Measurements from ENCODE around the gene OR10H4.
"Not testable (repeated sequence)": the region's sequence is repeated elsewhere in the genome, so short reads cannot be mapped to it uniquely, and the experiment has no call there.

The OR10H4 gene, protein sequence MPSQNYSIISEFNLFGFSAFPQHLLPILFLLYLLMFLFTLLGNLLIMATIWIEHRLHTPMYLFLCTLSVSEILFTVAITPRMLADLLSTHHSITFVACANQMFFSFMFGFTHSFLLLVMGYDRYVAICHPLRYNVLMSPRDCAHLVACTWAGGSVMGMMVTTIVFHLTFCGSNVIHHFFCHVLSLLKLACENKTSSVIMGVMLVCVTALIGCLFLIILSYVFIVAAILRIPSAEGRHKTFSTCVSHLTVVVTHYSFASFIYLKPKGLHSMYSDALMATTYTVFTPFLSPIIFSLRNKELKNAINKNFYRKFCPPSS

DNA sequence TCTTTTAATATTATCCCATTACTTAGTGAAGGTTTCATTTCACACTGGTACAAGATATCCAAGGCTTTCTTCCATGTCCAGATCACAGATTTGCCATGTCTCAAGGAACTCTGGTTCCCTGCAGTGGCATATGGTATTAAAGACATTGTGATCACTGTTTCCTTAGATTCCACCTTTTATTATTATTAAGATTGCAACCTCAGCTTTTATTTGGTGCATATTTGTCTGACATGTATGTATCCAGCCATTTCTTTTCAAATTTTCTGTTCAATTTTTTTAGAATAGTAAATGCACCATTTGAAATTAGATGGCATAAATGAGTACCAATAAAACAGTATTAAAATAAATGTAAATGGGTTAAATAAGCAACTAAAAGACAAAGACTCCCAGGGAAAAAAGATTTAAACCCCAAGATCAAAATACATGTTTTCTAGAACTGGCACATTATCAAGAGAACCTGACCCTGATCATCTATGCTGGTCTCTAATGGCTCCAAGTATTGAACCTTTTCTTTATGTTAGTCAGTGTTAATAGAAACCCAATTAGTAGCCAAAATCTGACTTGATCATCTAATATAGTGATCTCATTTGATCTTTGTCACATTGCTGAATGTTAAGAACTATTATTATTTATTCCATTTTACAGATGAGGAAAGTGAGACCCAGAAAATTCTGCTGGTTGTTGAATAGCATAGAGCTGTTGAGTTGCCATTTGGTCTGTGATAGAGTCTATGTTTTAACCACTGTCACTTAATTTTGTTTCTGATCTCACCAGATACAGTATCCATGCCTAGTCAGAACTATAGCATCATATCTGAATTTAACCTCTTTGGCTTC is at the start of gene OR10H4:
Gene OR10H4, plus strand, starts transcription at position 786 of the 836 bp plus-strand sequence. Its CDS starts 0 bp downstream, at position 786.
- DNase-seq: no peak

DNA sequence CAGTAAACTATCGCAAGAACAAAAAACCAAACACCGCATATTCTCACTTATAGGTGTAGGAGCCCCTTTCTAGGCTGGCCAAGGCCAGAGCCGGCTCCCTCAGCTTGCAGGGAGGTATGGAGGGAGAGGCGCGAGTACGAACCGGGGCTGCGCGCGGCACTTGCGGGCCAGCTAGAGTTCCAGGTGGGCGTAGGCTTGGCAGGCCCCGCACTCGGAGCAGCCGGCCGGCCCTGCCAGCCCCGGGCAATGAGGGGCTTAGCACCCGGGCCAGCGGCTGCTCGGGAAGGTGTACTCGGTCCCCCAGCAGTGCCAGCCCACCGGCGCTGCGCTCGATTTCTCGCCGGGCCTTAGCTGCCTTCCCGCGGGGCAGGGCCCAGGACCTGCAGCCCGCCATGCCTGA is 49.2 kb upstream of the OR10H4 start:
- DNase-seq: not testable (repeated sequence)

DNA sequence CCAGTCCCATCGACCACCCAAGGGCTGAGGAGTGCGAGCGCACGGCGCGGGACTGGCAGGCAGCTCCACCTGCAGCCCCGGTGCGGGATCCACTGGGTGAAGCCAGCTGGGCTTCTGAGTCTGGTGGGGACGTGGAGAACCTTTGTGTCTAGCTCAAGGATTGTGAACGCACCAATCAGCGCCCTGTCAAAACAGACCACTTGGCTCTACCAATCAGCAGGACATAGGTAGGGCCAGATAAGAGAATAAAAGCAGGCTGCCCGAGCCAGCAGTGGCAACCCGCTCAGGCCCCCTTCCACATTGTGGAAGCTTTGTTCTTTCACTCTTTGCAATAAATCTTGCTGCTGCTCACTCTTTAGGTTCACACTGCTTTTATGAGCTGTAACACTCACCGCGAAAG is 48.8 kb upstream of the OR10H4 start:
- DNase-seq: not testable (repeated sequence)

DNA sequence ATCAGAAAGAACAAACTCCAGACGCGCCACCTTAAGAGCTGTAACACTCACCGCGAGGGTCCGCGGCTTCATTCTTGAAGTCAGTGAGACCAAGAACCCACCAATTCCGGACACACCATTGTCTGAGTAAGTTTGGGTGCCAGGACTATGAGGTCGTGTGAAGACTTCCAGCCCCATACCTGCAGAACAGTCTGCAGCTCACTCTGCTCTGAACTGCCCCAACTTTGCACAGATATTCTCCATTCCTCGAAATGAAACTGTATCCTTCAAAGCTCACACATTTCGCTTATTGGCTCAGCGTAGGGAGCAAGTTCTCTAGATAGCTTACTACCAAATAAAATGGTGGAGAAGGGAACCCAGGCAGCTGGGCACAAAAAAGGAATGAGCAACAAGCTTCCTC is 48.3 kb upstream of the OR10H4 start:
- no peak for DNase-seq

DNA sequence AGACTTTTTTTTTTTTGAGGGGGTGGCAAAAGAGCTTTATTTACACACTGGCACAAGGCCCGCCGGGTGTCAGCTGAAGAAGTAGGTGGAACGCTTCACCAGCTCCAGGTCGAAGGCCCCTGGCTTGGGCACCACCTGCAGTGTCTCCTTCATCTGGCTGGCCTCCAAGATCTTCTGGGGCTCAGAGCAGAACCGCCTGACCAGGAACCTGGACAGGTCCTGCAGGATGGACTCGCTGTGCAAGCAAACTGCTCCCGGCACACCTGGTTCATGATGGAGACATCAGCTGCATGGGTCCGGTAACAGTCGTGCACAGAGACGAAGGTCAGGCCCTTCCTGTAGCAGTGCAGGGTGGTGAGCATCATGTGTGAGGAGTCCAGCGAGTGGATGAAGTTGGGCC is 46.6 kb upstream of the OR10H4 start:
- no peak for DNase-seq

DNA sequence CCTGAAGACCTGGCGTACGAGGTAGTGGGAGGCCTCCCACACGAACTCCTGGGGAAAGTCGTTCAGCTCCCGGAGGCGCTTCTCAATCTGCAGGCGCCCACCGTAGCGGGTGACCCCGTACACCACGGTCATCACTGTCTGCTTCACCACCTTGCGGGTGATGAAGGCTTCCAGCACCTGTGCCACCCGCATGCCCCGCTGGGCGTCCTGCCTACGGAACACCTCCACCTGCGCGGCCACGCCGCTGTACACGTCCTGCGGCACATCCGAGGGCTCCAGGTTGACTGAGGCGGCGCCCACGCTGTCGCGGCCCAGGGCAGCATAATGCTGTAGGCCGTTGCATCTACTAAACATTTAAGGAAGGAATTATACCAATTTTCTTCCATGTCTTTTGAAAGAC is 45.9 kb upstream of the OR10H4 start:
- DNase-seq: not testable (repeated sequence)

DNA sequence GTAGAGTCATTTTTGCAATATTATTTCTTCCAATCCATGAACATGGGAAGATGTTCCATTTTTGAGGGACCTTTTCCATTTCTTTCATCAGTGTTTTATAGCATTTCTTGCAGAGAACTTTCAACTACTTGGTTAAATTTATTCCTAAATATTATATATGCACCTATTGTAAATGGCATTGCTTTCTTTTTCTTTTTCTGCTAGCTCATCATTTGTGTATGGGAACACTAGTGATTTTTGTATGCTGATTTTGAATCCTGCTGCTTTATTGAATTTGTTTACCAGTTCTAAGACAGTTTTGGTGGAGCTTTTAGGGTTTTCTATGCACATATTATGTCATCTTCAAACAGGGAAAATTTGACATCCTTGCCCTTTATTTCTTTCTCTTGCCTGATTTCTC is 43.8 kb upstream of the OR10H4 start:
- no peak for DNase-seq

DNA sequence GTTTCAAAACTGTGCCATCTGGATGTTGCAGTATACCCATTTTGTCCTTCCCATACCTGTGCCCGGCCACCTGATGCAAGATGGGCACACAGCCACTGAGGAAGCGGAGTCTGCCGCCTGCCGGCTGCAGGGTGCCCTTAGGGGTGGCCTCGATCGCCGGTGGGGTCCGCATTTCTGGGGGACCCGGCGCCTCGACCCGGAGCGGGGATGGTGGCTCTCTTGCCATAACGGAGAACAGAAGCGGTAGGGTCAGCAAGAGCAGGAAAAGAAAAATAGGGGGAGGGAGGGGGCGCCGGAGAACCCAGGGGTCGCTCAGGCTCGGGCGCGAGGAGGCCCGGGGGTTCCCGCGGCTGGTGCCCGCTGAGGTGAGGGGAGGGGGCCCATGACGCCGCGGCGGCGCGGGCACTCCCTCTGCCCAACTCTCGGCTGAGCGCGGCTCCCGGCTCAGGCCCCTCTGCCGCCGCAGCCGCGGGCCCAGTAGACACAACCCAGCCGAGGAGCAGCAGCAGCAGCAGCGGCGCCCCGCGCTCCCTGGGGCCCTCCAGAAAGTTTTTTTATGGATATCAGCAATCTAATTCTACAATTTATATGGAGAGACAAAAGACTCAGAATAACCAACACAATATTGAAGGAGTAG is 37.1 kb upstream of the OR10H4 start:
- DNase-seq: no peak

DNA sequence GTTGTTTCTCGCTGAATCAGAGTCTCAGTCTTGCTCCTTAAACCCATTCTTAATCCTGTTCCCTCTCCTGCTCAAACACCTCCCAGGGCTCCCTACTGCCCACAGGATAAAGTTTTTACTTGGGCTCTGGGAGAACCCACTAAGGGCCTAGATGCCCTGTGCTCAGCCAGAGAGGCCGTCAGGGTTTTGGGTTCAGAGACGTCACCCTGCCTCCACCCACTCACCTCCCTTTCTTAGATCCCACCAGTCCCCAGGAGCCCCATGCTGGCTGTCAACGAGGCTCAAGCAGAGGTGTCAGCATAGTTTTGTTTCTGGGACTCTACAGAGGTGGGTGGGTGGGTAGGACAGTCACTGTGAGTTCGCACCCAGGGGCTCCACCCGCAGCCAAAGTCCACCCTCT is 35.4 kb upstream of the OR10H4 start:
- no peak for DNase-seq

DNA sequence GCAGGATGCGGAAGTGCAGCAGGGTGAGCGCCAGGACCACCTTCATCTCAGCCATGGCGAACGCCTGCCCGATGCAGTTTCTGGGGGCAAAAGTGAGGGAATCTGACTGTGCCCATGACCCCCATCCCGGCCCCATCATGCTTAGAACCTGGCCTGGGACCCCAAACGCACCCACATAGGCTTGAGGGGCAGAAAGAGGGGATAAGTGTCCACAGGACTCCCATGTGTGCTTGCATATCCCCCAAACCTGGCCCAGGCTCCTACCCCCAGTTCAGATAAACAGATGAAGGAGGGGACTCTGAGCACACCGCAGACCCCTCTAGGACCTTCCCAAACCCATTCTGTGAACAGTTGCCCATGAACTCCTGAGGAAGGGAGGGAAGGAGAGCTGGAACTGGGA is 35.0 kb upstream of the OR10H4 start:
- no peak for DNase-seq

DNA sequence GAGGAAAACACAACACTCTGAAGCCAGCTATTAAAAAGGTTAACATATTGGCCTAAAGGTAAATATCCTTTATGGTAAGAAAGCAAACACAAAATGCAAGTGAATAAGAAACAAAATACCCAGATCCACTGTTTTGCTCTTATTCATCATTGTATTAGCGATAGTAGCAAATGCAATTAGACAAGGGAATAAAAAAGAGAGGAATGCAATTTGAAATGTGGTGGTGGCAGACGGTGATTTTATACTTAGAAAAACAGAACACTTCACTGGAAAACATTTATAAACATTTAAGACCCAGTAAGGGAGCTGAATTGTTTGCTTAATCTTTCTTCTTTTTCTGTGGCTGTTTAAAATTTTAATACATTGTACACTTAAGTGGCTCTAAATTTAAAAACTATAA is 33.7 kb upstream of the OR10H4 start:
- no peak for DNase-seq

DNA sequence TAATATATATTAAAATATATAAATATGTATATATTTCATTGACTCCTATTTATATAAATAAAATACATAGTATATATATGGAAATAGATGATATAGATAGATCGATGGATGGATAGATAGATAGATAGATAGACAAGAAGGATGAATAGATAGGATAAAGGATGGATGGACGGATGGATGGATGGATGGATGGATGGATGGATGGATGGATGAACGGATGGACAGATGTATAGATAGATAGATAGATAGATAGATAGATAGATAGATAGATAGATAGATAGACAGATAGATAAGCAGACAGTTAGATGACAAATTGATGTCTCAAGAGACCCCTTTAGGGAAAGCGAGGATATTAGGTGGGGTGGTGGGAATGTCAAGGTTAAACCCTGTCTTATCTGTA is 29.6 kb upstream of the OR10H4 start:
- no peak for DNase-seq

DNA sequence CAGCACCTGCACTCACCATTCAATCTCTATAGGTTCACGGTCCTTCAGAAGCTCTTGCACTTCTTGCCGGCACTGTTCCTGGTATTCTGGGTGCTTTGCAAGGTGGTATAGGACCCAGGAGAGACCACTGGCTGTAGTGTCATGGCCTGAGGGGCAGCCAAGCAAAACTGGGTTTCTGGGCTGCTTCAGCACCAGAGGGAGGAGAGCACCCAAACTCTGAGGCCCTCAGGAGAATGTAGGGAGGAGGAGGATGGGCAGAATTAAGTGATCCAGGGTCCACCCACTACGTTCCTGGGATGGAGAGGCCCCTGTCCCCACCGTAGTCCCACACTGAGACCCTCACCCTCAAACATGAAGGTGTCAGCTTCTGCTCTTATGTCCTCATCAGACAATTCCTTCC is 26.8 kb upstream of the OR10H4 start:
- DNase-seq: no peak

DNA sequence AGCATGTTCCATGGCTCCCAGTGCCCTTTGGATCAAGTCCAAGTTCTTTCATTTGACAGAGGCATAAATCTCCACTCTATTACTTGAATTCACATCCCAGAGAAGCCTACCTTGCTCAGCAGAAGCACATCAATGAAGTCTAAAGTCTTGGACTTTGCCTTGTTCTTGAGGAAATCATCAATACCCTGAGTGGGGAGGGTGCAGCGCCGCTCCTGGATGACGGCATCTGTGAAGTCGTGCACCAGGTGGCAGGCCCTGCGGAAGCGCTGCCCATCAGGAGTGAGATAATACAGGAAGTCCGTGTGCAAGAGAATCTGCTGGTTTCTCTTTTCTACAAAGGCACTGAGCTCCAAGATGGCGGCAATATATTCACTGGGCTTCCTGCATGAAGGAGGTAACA is 25.1 kb upstream of the OR10H4 start:
- no peak for DNase-seq

DNA sequence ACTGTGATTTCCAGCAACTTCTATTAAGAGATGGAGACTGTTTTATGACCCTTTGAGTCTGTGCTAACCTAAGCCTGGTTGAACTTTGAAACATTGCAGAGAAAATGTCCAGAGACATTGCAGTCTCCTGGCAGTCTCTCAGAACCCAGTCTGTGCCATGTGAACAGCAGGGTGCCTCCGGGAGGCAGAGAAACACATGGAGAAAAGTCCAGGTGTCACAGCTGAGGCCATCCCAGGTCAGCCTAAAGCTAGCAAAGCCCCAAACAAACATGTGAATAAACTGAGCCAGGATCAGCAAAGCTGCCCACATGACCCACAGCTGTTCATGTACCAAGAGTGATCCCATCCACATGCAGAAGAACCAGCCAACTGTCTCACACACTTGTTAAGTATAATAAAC is 22.3 kb upstream of the OR10H4 start:
- DNase-seq: no peak

DNA sequence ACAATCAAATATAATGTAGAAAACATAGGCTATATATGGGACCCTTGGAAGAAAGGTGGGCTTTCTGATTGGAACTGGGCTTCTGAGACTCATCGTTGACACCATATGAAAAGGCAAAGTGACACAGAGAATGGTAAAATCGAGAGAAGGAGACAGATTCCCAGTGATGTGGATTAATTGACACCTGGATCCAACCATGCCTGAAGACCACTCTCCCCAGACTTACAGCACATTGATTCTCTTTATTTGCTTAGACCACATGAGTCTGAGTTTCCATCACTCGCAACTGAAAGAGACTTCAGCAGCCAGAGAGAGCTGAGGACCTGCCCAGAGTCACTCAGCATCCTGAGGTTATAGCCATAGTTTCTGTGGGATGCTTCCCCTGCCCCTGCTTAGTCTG is 20.5 kb upstream of the OR10H4 start:
- DNase-seq: no peak

DNA sequence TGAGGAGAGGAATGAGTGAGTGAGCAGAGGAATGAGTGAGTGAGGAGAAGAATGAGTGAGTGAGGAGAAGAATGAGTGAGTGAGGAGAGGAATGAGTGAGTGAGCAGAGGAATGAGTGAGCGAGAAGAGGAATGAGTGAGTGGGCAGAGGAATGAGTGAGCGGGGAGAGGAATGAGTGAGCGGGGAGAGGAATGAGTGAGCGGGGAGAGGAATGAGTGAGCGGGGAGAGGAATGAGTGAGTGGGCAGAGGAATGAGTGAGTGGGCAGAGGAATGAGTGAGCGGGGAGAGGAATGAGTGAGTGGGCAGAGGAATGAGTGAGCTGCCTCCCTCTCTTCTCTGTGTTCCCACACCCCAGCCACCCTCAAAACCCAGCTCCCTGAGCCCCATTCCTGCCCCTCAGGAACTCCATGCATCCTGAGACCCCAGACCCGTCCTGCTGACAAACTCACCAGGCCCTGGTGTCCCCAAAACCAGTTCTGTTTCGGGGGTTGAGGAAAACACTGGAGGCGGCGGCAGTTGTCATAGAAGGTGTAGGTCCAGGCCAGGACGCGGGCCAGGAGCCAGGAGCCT is 15.0 kb upstream of the OR10H4 start:
- not testable (repeated sequence) for DNase-seq

DNA sequence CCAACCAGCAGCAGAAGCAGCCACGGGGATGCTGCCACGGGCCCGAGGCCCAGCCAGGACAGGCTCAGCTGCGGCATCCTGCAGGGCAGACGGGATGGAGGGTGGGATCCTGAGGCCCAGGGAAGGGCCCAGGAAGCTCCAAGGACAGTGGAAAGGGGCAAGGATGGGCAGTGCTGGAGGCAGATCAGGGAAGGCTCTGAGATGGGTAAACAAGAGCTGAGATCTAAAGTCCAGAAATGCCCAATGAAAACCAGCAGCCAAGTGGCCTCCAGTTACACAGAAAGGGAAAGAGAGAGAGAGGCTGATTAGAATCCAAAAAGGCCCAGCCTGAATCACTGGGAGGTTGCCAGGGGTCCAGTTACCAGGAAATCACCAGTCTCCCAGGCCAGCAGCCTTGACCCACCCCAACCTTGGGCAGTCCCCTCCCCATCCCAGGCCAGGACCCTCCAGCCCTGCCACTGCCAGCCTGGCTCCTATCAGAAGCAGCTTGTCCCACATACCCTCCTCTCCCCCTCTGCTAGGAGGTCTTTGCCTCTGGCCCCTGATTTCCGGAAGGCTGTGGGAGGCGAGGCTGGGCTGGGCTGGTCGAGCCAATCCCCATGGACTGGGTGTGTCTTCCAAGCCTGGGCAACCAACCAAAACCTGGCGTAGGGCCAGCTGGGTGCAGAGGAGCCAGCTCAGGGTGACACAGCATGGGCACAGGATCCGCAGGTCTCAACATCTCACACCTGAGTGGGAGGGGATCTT is 14.3 kb upstream of the OR10H4 start, which contains the start of gene CYP4F11:
Gene CYP4F11, minus strand, starts transcription at position 198 of the 747 bp plus-strand sequence. Its CDS starts 121 bp downstream, at position 77.
- DNase-seq: no peak

DNA sequence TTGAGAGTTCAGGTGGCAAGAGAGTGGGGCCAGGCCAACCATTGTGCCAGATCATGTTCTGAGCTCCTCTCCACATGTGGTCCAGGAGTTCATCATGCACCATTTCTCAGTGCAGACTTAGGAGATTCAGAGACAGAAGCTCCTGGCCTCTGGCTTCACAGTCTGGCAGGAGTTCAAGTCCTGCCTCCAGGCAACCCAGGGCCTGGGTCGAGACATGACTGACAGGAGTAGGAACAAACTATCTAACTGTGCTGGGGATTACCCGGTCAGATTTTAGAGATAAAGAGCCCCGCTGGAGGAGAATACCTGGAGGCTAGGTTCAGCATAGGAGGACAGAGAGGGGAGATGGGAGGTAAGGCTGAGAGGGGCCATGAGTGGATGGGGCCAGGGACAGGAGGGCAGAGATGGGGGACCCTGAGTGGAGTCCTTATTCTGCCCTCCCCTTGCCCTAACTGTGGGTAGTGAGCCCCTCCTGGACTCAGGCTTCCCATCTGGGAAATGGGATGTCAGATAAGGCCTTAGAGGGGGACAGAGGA is 13.6 kb upstream of the OR10H4 start:
- DNase-seq: no peak

DNA sequence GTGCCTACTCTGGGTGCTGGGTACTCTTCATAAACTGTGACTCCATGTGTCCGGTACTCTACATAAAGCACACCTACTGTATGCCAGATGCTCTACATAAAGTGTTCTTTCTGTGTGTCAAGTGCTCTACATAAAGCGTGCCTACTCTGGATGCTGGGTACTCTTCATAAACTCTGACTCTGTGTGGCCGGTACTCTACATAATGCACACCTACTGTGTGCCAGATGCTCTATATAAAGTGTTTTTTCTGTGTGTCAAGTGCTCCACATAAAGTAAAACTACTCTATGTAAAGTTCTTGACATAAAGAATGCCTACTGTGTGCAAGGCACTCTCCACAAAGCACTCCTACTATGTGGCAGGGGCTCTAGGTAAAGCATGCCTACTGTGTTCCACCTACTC is 12.6 kb upstream of the OR10H4 start:
- no peak for DNase-seq

DNA sequence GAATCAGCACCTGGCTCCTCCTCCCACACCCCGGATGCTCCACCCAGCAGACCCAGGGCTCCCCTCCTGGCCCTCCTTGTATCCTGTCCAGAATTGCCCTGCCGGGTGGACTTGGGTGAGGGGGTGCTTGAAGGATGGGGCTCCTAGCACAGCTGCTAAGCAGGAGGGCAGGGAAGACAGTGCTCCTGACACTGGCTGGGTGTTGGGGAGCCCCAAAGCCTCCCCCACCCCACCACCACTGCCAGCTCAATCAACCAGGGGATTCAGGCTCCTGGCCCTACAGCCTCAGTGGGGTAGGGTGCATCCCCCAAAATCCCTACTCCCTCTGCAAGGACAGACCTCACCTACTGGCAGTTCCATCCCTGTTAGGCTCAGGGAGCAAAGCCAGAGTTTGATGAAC is 11.9 kb upstream of the OR10H4 start:
- no peak for DNase-seq

DNA sequence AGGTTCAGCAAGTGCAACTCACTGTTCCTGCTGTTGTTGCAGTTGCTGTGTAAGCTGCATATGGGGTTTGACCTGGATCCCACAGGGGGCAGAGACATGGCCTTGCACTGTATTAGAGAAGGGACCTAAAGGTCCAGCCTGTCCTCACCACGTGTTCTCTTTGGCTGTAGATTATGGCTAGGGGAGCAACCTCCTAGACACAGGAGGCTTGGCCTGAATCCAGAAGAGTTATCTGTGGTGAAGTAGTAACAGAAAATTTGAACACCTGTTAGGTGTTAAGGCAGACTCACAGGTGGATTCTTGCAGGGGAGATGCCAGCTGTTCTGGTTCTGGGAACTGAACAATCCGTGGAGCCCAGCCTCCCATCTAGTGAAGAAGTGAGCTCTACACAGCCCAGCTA is 11.0 kb upstream of the OR10H4 start:
- DNase-seq: no peak
